ENCODE measurements around the gene DNAJB6.

- TF ChIP-seq CTCF (IDR thresholded peaks at IDR 0.05; ENCODE audit: low read depth, low read length) = no peak
- no peak for TF ChIP-seq EZH2phosphoT487 (IDR thresholded peaks at IDR 0.05; ENCODE audit: low read depth)
These were observed 89.0 kb downstream of the DNAJB6 start for GRCh38 chr7:157425761-157426160.
